ENCODE measurements around the gene TRIM67.

The TRIM67 gene

GRCh38 chr1:231201375-231201978, 39.6 kb downstream of the TRIM67 start:
- DNase-seq (ENCODE audit: extremely low read depth, low read depth): no peak
- no peak overlapping the region for H3K4me3 ChIP-seq (replicated peaks; ENCODE audit: low read depth, low read length)
- no peak for TF ChIP-seq CTCF (IDR thresholded peaks at IDR 0.05; ENCODE audit: low read depth, low read length, missing control alignments)

GRCh38 chr1:231201979-231202633, 40.2 kb downstream of the TRIM67 start:
- no peak for TF ChIP-seq CTCF (IDR thresholded peaks at IDR 0.05; ENCODE audit: low read depth, low read length, missing control alignments)
- H3K4me3 ChIP-seq (replicated peaks; ENCODE audit: low read depth, low read length): no peak overlapping the region
- DNase-seq (ENCODE audit: extremely low read depth, low read depth): no peak

GRCh38 chr1:231203259-231204057, 41.6 kb downstream of the TRIM67 start:
- no peak overlapping the region for H3K4me3 ChIP-seq (replicated peaks; ENCODE audit: low read depth, low read length)
- DNase-seq (ENCODE audit: extremely low read depth, low read depth): no peak
- no peak for TF ChIP-seq CTCF (IDR thresholded peaks at IDR 0.05; ENCODE audit: low read depth, low read length, missing control alignments)

GRCh38 chr1:231206856-231207255, 45.0 kb downstream of the TRIM67 start:
- no peak for TF ChIP-seq CTCF (IDR thresholded peaks at IDR 0.05; ENCODE audit: low read depth, low read length, missing control alignments)
- no peak for DNase-seq (ENCODE audit: extremely low read depth, low read depth)
- H3K4me3 ChIP-seq (replicated peaks; ENCODE audit: low read depth, low read length): no peak overlapping the region

- TF ChIP-seq CTCF (IDR thresholded peaks at IDR 0.05; ENCODE audit: low read depth, low read length, missing control alignments): no peak
- DNase-seq (ENCODE audit: extremely low read depth, low read depth): no peak
- no peak overlapping the region for H3K4me3 ChIP-seq (replicated peaks; ENCODE audit: low read depth, low read length)
Observed at GRCh38 chr1:231207437-231207836, 45.6 kb downstream of the TRIM67 start.

GRCh38 chr1:231208980-231209379, 47.1 kb downstream of the TRIM67 start:
- no peak for DNase-seq (ENCODE audit: extremely low read depth, low read depth)
- no peak for TF ChIP-seq CTCF (IDR thresholded peaks at IDR 0.05; ENCODE audit: low read depth, low read length, missing control alignments)
- no peak overlapping the region for H3K4me3 ChIP-seq (replicated peaks; ENCODE audit: low read depth, low read length)

Data from HFF-Myc (cell line).